H1 (cell line): ENCODE results near the gene ENAH. TPM values are rescaled to one million over a fixed set of nuclear protein-coding genes. Genes with fewer than 3 reads are reported as not detected.

Experiments used
- CEBPB ChIP-seq: IDR thresholded peaks from 2 replicates; pipeline ENCODE4 v1.6.1; 2012; ENCODE audit warnings: low read depth, low read length
- CHD7 ChIP-seq: fragments of 300-600 bp; sonication (generic); IDR thresholded peaks from 2 replicates; pipeline ENCODE4 v1.7.1; 2012; ENCODE audit warnings: low read length, moderate library complexity, mild to moderate bottlenecking, inconsistent platforms; ENCODE audit not compliant: insufficient replicate concordance
- HDAC2 ChIP-seq, 2 experiments: fragments of 300-600 bp in 1 of 2; sonication (generic) in 1 of 2; IDR thresholded peaks; 2 replicates each; pipeline ENCODE4 v1.6.1; 2011 to 2012; ENCODE audit warnings: low read depth in 2 of 2, low read length in 2 of 2, mild to moderate bottlenecking in 2 of 2, moderate library complexity in 2 of 2, borderline replicate concordance in 1 of 2, inconsistent platforms in 1 of 2
- POLR2A ChIP-seq, 2 experiments: IDR thresholded peaks; 1 replicate in 1 of 2; 2 replicates in 1 of 2; pipeline ENCODE4 v1.6.1; 2011; ENCODE audit warnings: low read depth in 2 of 2, low read length in 2 of 2, mild to moderate bottlenecking in 2 of 2; ENCODE audit errors: control extremely low read depth in 1 of 2
- TAF7 ChIP-seq: optimal IDR thresholded peaks from 2 replicates; pipeline ENCODE3; 2011; ENCODE audit warnings: low read depth, mild to moderate bottlenecking, inconsistent platforms, low read length, moderate library complexity, borderline replicate concordance
- TEAD4 ChIP-seq: IDR thresholded peaks from 2 replicates; pipeline ENCODE4 v1.6.1; 2012; ENCODE audit warnings: low read depth, low read length, inconsistent platforms, mixed read lengths
- polyA plus RNA-seq, 7 experiments: library from polyadenylated mRNA; depleted of rRNA in 3 of 7; stranded (reverse) in 5 of 7; unstranded in 2 of 7; fragments of >200 nt in 5 of 7; fragments of 200-250 nt in 2 of 7; gene quantifications; 1 replicate in 5 of 7; 2 replicates in 1 of 7; 4 replicates in 1 of 7; pipeline versions ENCODE4 v1.2.1 to v1.2.3, GENCODE V29; 2011 to 2013; ENCODE audit warnings: missing spikeins in 2 of 7, mixed read lengths in 2 of 7
- total RNA-seq: library from RNA; stranded (reverse); fragmentation: NEBNext Ultra II Directional; extraction: Animal tissue kit (Norgen Biotek cat#: 25700); gene quantifications from 2 replicates; pipeline ENCODE4 v1.2.1, GENCODE V29; 2021
- TF ChIP-seq, protein P1 (sequence below): IDR thresholded peaks from 2 replicates; pipeline ENCODE4 v1.6.1; 2012; ENCODE audit warnings: inconsistent platforms
- TF ChIP-seq, protein P2 (sequence below): IDR thresholded peaks from 2 replicates; pipeline ENCODE4 v1.6.1; 2011; ENCODE audit warnings: low read depth, mild to moderate bottlenecking, low read length; ENCODE audit not compliant: insufficient read depth

ENAH gene
- total and polyA plus RNA-seq, 2 of the 8 experiments (the other 6 are each of a cell fraction or from before 2014, with no cell fraction given), result 39.1 to 335 TPM

GRCh38 chr1:225509770-225510169, 143.2 kb downstream of the ENAH start (continued):
- TF ChIP-seq CHD7 (no peak), TEAD4 (no peak), POLR2A (IDR thresholded peaks at IDR 0.05; ENCODE audit: control extremely low read depth in 1 of 2, low read depth in 2 of 2, low read length in 2 of 2) (no peak), TAF7 (no peak), HDAC2 (IDR thresholded peaks at IDR 0.05; ENCODE audit: borderline replicate concordance in 1 of 2, low read depth in 2 of 2, low read length in 2 of 2) (no peak), CEBPB (no peak)
- TF ChIP-seq, protein P1, sequence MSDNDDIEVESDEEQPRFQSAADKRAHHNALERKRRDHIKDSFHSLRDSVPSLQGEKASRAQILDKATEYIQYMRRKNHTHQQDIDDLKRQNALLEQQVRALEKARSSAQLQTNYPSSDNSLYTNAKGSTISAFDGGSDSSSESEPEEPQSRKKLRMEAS, result no peak
- TF ChIP-seq, protein P2, sequence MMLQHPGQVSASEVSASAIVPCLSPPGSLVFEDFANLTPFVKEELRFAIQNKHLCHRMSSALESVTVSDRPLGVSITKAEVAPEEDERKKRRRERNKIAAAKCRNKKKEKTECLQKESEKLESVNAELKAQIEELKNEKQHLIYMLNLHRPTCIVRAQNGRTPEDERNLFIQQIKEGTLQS, result no peak
